Activated naive CD4-positive, alpha-beta T cell treated with anti-CD3 and anti-CD28 coated beads, Interleukin-2, amount 10 ng/mL, durations not matched to agents 5 hours and 36 hours (primary cell): ENCODE data around the gene ONECUT1. TPM values are rescaled to one million over a fixed set of nuclear protein-coding genes. Genes with fewer than 3 reads are reported as not detected.

Experiments
- total RNA-seq, 2 experiments: library from RNA; stranded (reverse); gene quantifications; one replicate each; pipeline ENCODE4 v1.2.3, GENCODE V29; 2021

The ONECUT1 gene
- not detected for total RNA-seq

DNA sequence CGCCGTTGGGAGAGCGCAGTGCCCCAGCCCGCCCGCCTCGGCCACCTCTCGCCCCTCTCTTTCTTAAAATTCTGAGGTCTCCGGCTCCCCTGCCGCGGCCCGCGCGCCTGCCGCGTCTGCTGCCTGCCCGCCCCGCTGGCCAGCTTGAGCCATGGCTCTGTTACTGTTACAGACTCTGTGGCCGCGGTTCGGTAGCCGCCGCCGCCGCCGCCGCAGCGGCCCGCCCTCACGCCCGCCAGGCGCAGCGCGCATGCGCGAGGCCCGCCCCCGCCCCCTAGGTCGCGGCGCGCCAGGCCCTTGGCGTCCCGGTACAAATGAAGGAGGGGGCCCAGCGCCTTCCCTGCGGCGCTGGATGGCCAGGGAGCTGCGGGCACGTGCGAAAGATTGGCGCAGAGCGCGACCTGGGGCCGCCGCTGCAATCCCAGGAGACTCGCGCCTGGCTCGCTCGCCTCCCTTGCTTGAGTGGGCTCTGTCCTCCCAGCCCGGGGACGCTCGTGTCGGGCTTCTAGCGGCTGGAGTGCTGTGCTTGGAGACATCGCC is at the start of gene ONECUT1:
ONECUT1 (minus strand) TSS at position 168 of the 540 bp plus-strand sequence. CDS start 452 bp downstream, outside the sequence.

Other genes starting within 250 kb of the ONECUT1 start
- 100 to 1,000 TPM; 136 to 147 TPM for gene ARPP19, start 221.3 kb downstream of the ONECUT1 start, total RNA-seq
- 10 to 100 TPM; 45.0 to 45.4 TPM for gene ATOSA, start 110.9 kb downstream of the ONECUT1 start, total RNA-seq